PC-3 (cell line): Measurements from ENCODE around the gene DVL1.

ENCODE experiments used
- EZH2 ChIP-seq: fragments of 300-600 bp; sonication (generic); IDR thresholded peaks from one replicate; pipeline ENCODE4 v1.6.1; 2017; ENCODE audit warnings: antibody characterized with exemption, mild to moderate bottlenecking, low read length; ENCODE audit not compliant: unreplicated experiment
- TF ChIP-seq, protein P1 (sequence below): fragments of 300-600 bp; sonication (generic); conservative IDR thresholded peaks from 2 replicates; pipeline ENCODE4 v1.5.1; 2017; ENCODE audit warnings: antibody characterized with exemption, low read depth, mild to moderate bottlenecking, low read length

DNA sequence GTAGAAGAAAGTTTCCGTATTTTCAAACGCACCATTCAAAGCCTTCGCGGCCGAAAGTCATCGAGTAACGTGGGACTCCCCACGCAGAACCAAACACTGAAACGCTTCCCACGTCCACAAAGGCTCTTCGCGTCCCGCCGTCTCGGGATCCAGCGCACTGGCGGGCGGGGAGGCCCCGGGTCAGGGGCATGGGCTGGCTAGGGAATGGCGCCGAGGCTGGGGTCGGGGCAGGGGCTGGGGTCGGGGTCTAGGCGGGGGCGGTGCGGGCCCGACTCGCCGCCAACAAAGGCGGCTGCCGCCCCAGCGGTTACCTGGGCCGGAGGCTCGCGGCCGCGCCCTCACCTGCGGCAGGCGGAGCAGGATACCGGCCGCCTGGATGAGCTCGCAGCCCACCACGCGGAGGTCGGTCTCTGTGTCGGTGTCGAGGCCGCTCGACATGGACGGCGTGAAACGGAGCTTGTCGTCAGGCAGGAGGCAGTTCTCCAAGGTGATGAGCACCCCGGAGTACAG lies 49.5 kb upstream of the DVL1 start:
- TF ChIP-seq, protein P1, sequence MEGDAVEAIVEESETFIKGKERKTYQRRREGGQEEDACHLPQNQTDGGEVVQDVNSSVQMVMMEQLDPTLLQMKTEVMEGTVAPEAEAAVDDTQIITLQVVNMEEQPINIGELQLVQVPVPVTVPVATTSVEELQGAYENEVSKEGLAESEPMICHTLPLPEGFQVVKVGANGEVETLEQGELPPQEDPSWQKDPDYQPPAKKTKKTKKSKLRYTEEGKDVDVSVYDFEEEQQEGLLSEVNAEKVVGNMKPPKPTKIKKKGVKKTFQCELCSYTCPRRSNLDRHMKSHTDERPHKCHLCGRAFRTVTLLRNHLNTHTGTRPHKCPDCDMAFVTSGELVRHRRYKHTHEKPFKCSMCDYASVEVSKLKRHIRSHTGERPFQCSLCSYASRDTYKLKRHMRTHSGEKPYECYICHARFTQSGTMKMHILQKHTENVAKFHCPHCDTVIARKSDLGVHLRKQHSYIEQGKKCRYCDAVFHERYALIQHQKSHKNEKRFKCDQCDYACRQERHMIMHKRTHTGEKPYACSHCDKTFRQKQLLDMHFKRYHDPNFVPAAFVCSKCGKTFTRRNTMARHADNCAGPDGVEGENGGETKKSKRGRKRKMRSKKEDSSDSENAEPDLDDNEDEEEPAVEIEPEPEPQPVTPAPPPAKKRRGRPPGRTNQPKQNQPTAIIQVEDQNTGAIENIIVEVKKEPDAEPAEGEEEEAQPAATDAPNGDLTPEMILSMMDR = no peak
- TF ChIP-seq EZH2 = no peak
